CD4-positive, alpha-beta T cell treated with Interleukin-15 for 1 hour (primary cell): ENCODE results near the gene HRK.

ENCODE experiments used
- DNase-seq: peaks from one replicate; pipeline ENCODE4 v3.0.0-alpha.2; 2020

HRK gene

DNA sequence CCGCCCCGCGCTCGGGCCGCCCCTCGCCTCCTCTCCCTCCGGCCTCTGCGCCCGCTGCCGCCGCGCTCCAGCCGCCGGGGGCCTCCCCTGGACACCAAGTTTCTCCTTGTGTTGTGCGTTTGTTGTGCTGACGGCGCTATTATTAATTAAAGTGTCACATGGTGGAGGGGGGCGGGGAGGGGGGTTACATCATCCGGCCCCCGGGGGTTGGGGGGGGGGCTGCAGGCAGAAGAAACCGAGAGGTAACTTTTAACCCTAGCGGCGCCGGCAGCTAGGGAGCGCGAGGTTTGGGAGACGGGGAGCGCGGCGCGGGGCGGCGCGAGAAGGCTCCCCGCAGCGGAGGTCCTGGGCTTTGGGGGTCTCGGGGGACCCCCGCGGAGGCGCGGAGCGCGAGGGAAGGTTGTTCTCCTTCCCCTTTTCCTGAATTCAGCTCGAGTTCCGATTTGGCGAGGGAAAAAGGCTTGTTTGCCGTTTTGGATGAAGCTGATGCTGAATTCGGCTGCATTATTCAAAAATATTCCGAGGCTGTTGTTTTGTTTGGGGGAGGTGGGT is at the start of gene HRK:
Gene HRK, minus strand, starts transcription at position 117 of the 552 bp plus-strand sequence. CDS start 134 bp downstream, outside the sequence.
- DNase-seq: no peak

DNA sequence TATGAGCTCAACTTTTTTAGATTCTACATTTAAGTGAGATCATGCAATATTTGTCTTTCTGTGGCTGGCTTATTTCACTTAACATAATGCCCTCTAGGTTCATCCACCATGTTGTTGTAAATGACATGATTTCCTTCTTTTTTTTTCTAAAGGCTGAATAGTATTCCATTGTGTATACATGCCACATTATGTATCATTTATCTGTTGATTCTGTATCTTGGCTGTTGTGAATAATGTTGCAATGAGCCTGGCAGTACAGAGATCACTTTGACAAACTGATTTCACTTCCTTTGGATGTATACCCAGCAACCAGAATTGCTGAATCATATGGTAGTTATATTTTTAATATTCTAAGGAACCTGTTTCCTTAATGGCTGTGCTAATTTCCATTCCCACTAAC is 48.6 kb upstream of the HRK start:
- DNase-seq: no peak

DNA sequence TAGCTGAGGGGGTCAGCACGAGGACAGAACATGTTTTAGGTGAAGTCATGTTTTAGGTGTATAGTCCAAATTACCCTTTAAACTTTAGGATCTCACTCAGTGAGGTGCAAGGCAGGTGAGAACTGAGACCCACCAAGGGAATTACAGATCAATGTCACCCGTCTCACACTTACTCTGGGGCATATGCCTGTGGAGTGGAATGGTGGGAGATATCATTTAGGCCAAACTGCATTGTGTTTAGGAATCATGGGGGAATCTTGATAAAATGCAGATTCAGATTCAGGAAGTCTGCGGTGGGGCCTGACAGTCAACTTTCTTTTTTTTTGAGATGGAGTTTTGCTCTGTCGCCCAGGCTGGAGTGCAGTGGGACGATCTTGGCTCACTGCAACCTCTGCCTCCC is 47.3 kb upstream of the HRK start:
- no peak for DNase-seq

DNA sequence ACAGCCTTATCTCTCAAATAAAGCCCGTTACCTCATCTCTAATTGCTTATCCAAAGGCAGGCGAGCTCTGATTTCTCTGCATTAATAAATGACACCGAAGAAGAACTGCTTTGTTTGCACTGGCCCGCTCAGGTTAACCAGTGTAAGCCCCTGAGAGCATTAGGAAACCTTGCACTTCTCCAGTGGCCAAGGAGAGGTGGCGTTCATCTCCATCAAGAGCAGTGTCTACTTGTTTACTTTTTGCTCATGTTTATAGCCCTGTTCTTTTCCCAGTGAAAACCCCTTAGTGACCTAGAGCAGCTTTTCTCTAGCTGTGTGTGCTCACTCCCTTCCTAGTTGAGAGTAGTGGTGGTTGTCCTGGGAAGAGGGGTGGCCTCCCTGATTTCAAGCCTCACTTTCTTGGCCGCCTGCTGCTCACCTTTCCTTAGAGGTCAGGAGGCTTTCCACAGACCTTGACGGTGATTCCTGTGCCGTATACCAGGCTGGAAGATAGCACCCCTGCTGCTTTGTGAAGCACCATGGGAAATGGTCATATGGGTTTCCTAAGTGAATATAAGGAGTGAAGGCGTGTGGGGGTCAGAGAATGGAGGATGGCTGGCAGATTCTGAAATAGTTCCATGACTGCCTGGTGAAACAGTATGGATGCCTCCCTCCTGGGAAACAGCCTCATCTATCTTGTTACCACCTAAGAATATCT is 46.2 kb upstream of the HRK start:
- DNase-seq: no peak

DNA sequence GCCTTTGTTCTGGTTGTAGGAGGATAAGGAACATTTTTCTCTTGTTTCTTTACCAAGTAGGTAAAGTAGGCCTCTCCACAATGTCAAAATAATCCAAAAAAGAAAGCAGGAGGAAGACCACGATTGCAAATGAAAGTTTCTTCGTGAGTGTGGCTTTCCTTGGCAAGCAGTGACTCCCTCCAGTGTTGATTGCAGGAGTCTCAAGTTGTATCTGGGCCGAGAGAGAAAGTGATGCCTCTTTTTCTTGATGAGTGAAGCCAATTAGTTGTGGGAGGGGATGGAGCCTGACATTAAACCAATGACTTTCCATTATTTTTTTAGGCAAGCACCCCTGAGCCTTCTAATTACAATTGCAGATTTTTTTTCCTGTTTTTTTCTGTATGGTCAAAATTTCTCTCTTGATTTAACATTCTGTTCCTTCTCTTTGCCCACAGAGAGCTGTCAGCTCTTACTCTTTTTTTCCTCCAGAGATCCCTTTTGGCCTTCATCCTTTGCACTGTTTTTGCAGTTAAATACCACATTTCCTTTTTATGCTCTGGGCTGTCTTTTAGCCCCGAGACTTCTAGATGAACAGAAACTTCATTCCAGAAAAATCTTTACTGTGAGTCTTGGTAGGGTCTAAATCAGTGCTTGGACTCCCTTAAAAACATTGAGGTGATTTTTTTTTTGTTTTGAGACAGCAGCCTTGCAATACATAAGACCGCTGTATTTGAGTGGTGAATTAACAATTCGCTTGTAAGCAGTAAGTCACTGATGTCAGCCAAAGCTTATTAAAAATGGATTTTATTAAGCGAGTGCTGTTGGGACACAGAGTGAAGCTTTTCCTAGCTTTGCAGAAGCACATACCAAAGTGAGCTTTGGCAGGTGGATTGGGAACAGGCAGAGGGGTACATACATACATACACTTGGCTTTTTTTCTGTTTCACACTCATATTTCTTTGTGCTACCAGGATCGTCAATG is 45.3 kb upstream of the HRK start:
- no peak for DNase-seq

DNA sequence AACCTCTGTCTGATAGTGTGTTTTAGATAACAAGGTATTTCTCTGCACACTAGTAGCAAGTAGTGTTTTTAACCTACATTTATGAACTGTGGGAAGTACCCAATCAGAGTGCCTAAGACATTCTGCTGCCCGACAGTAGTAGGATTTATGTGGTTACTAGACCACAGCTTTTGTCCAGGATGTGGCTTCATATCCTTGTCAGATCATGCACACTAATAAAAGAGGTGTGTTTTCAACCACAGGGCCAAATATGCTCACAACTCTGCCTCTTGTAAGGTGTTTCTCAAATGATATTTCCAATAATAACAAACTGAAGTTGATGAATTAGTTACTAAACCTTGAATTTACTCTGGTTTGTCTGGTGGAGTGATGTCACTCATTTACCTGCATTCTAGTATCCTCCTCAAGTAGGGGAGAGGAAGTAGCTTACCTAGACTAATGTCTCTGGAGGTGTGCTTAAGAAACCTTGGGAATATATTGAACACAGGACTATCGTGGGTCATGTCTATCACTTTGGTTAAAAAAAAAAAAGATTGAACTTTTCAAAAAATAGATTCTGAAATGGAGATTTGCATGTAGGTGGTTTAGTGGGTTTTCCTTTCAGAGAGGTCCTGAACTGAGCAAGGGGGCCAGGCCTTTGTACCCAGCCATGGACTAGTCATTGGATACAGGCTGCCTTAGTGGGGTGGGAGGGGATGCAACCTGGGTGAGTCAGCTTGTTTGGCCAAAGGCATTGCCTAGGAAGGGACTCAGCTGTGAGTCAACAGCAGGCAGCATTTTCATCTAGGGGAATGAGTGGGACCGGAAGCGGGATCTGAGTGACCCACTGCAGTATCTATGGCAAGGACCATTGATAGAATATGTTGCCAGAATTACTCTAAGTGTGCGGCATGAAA is 43.6 kb upstream of the HRK start:
- peak; percentile 46 for DNase-seq

DNA sequence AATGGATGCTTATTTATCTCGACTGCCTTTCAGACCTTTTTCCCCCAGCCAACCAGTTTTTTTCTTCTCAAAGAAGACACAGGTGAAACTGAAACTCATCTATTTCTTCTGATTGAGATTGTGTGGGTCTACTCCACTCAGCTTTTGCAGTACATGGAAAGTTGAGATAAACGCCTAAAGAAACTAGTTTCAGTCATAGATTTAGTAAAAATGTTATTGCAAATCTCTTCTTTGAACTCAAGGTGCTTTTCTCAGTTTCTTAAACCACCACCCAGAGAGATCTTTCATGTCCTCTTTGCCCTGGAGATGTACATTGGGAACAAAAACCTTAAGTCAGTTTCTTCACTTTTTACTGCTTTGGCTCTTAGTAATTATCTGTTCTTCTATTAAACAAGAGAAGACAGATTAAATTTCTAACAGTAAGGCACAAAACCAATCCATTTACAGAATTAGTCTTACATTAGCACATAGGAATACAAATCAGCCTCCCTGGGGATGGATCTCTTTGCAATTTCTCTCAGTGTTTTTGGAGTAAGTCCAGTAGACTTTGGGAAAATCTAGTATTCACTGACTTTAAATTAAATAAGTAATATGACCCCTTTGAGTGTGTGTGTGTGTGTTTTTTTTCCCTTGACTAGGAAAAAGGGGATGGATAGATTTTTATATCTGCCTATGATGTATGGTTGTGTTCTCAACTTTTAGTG is 41.1 kb upstream of the HRK start:
- DNase-seq: no peak

DNA sequence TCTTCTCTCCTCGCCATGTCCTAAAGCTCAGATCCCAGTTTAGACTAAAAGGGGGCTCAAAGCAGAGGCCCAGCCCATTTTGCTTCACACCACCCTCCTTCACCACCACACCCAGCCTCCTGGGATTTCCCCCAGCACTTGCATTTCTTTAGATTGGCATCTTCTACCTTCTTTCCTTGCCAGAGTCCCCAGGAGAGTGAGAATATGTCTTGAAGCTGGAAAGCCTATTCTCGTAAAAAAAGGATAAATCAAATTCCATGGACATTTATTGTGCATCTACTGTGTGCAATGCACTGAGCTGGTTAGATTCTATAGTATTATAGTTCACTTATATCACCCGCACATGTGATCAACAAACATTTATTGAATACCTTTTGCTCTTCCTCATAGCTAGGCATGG is 39.7 kb upstream of the HRK start:
- no peak for DNase-seq

GRCh38 chr12:116919706-116920485 is 38.7 kb upstream of the HRK start:
- no peak for DNase-seq

DNA sequence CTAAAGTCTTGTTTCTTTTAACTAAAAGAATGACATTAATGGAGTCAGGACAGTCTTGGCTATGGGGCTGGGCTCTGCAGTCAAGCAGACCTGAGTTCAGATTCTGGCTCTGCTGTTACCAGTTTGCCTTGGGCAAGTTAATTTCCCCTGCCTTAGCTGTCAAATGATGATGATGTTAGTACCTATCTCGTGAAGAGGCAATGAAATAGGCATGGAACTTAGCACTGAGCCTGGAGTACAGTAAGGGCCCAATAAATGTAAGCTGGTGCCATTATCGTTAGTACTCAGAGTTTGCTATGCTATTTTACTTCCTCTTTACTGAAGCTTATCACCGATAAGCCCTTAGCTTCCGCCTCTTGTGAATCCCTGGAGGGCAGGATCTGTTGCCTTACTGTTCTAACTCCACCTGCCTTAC is 38.0 kb upstream of the HRK start:
- no peak for DNase-seq

- no peak for DNase-seq
These were observed 37.2 kb upstream of the HRK start for GRCh38 chr12:116918464-116918863.

GRCh38 chr12:116916714-116917114 is 35.5 kb upstream of the HRK start:
- DNase-seq: peak; percentile 74

DNA sequence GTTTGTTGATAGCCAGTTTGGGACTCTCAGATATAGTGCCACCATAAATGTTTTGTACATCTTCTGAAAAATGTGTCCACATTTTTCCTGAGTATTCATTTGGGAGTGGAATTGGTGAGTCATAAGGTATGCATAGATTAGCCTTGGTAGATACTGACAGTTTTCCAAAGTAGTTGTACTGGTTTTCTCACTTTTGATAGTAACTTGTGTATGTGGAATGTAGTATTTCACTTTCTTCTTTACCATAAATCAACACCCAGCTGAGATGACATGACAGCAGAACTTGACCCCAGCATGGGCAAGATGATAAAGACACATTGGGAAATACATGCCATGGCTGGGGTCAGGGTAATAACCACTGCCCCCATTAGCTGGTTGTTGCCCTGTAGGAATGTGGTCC is 34.9 kb upstream of the HRK start:
- DNase-seq: no peak

DNA sequence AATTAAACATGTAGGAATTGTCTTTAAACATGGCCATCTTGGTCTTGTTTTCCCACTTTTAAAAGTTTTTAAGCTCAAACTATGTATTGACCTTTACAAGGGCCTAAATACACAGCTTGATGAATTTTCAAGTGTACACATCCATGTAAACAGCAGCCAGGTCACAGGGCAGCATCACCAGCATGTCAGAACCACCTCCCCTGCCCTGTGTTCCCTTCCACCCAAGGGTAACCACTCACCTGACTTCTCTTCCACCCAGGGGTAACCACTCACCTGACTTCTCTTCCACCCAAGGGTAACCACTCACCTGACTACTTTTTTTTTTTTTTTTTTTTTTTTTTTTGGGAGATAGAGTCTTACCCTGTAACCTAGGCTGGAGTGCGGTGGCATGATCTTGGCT is 34.1 kb upstream of the HRK start:
- DNase-seq: no peak

GRCh38 chr12:116910645-116911451 is 29.6 kb upstream of the HRK start, which contains the start of gene FBXW8:
Gene FBXW8, plus strand, starts transcription at chr12:116910950. Its CDS starts 88 bp downstream, at chr12:116911038.
- DNase-seq: peak; percentile 65

DNA sequence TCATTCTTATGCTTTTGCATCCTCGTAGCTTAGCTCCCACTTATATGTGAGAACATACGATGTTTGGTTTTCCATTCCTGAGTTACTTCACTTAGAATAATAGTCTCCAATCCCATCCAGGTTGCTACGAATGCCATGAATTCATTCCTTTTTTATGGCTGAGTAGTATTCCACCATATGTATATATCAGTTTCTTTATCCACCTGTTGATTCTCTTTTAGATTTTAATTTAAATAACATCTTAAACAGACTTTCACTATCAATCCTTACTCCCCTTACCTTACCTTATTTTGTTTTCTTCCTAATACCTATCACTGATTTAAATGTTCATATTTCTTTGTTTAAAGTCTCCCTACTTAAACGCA is 29.0 kb upstream of the HRK start:
- no peak for DNase-seq

DNA sequence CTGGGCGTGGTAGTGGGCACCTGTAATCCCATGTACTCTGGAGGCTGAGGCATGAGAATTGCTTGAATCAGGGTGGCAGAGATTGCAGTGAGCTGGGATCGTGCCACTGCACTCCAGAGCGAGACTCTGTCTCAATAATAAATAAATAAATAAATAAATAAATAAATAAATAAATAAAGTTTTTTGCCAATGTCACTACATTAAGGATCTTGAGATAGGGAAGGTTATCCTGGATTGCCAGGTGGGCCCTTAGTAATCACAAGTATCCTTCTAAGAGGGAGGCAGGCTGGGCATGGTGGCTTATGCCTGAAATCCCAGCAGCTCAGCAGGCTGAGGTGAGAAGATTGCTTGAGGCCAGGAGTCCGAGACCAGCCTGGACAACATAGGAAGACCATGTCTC is 25.0 kb upstream of the HRK start:
- no peak for DNase-seq

- DNase-seq: no peak
These were observed 22.6 kb upstream of the HRK start for GRCh38 chr12:116903818-116904217.

DNA sequence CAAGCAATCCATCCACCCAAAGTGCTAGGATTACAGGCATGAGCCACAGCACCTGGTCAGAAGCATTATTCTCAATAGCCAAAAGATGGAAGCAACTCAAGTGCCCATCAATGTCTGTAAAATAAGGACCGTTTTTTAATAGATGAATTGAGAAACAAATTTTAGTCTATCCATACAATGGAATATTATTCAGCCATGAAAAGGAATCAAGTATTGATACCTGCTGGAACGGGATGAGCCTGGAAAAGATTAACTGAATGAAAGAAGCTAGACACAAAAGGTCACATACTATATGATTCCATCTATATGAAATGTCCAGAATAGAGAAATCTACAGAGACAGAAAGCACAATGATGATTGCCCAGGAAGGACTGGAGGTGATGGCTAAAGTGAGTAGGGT is 20.4 kb upstream of the HRK start:
- no peak for DNase-seq

DNA sequence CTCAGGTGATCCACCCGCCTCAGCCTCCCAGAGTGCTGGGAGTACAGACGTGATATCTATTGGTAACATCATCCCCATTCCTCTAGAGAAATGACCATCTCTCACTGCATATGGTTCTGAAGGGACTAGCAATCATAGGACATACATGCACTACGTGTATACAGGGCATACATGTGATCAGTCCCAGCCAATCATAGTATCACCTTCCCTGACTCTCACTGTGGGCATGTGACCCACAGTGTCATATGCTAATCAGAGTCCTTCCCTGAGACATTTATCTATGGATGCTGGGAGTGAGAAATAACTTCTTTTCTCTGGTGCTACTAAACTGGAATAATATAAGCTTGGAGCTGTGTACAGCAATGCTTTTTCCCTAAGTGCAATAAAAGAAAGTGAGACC is 17.4 kb upstream of the HRK start:
- no peak for DNase-seq
